GM18520 (cell line): ENCODE data around the gene APP.
"Not testable (repeated sequence)": the region's sequence is repeated elsewhere in the genome, so short reads cannot be mapped to it uniquely, and the experiment has no call there.

ENCODE experiments used
- ATAC-seq: cut with Tn5 transposase; IDR thresholded peaks from one replicate; pipeline ENCODE4 v1.9.1; 2021; ENCODE audit not compliant: unreplicated experiment

APP gene

DNA sequence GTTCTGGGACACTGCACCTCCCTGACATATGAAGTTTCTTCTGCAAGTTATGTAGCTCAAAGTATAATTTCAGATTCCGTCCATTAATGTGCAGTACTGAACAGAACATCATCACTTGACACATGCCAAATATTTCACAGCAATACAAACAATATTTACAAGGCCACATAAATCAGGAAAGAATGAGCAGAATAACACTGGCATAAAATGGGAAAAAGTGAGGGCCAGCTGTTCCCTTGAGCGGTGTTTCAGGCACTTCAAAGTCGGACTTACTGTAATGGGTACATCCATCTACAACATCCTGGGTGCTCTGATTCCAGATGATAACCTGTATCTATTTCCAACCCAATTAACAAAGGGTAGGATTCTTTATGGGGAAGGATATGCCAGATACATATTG is 217.4 kb downstream of the APP start:
- ATAC-seq: no peak

DNA sequence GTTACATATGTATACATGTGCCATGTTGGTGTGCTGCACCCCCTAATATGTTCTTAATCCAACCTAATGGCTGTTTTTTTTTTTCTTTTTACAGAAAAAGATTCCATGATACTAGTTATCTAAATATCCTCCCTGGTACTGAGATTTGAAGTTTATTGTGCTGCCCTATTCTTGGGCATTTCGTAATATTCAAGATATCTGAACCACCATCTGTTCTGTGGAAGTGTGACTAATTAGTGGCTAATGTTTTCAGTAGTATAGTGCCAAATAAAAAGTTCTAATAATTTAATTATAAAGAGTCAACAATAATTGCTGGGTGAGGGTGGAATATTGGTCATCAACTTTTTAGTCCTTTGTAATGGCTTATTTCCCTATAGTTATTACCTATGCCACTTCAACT is 218.3 kb downstream of the APP start:
- no peak for ATAC-seq

DNA sequence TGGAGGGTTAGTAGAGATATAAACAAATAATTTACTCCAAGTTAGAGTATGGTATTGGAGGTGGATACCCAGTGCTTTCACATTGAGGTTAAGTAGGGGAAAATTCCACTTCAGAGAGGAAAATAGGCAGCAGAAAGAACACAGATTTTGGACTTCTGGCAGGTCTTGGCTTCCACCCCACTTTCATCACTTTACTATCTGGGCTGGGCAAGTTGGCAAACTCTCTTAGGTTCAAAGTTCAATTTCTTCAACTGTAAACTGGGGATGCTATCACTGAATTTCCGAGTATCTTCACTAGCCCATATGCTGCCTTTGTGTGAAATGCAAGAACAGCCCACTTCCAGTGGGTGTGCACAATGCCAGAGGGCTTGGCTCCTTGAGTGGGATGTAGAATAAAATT is 220.9 kb downstream of the APP start:
- ATAC-seq: no peak

DNA sequence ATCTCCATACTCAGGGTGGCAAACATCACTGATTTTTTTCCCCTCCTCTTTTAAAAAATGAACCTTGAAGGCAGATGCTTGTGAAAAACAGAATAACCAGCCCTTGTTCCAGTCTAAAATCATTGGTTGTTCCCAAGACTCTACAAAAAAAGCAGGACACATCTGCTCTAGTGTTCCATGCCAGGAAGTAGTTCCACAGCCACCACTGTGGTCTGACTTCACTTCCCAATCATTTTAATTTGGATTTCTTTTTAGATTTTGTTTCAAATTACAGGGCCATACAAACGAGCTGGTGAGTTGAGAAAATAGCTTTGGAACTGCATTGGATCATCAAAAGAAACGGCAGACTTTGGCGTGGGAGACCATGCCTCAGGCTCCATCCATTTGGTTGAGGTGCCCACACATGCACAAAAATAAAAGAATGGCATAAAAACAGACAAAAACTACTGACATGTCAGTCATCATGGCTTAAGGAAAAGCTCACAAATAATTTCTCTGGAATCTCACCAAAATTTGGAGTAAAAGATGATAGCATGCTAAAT is 225.8 kb downstream of the APP start:
- no peak for ATAC-seq

DNA sequence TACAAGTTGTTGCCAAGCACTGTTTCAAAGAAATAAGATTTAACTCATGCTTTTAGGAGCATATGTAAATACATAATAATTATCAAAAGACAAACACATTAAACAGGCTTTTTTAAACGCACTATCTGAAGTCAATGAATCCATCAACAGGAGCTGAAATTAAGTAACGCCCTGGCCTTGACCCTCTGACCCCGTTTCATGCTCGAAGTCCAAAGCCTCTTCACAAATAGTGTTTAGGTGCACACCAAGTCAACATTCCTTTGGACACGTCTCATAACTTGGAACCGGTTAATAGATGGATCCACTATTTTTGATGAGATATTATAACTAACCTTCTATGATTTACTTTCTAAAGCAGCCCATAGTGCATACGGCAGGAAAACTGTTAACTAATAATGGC is 226.5 kb downstream of the APP start:
- ATAC-seq: no peak

DNA sequence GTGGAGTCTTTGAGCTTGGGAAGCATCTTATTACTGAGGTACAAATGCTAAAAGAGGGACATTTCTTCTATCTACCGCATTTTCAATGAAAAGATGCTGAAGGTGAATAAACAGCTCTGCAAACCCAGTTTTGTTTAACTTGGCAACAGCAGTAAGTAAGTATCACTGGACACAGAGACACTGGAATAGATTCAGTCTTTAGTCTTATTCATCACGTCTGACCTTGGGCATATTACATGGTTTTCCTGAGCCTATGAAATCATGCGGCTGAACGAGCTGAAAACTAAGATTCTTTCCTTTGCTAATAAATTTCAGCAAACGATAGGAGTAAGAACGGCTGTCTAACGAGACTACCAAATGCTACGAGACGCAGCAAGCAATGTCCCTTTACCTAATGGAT is 228.4 kb downstream of the APP start:
- ATAC-seq: no peak

DNA sequence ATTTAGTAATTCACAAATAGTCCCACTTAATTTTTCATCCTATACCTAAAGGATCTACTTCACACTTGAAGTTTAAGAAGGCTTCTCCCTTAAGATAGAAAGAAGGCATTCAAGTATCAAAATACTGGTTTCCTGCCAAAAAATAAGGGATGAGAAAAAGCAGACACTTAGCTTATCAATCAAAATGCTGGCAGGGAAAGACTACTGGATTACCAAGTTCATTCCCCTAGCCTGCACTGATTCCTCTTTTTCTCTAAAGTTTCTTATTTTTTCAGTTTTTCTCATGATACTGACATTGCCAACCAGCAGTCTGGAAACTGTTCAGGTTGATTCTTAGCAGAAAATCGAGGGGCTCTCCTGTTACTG is 231.2 kb downstream of the APP start:
- ATAC-seq: no peak

DNA sequence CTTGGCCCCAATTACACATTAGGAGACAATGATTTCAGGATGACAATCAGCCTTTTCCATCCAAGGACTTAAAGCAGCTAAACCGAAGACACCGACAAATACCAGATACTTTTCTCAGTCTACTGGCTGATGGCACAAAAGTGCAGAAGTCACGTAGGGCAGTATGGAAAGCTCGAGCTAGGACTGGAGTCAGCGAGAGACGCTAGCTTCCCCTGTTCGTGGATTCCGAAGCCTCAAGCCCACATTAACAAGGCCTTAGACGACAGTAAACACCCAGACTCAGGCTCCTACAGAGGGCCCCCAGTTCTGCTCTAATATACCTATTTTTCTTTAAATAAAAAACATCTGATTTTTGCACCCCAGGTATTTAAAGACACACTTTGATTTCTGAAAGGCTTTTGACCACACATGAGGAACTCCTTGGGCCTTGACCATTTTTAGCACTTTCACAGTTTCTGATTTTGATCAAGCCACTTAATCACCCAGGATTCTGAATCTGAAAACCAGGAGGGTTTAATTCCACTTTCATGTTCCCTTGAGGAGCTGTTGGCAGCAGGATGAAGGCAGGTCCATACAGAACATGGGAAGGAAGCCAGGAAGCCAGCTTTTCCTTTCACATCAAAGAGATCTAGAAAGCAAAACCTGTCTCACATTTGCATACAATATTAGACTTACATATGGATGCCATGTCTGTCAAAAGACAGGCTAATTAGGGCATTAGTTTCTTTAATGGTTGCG is 231.7 kb downstream of the APP start:
- ATAC-seq: no peak

DNA sequence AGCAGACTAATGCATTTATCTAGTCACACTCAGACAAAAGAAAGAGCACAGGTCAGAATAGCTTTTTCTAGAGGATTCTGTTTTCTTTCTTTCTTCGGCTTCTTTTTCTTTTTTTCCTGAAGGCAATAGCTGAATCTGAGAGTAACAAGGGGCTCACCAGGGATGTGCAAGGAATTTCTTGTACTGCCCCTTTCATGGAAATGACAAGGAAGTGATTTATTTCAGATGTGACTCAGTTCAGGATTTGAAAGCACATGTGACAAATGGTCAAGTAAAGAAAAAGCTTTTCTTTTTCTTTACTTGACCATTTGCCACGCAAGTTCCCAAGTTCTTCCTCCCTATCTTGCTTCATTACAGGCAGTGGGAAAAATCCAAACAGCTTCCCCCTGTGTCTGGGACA is 233.8 kb downstream of the APP start:
- no peak for ATAC-seq

DNA sequence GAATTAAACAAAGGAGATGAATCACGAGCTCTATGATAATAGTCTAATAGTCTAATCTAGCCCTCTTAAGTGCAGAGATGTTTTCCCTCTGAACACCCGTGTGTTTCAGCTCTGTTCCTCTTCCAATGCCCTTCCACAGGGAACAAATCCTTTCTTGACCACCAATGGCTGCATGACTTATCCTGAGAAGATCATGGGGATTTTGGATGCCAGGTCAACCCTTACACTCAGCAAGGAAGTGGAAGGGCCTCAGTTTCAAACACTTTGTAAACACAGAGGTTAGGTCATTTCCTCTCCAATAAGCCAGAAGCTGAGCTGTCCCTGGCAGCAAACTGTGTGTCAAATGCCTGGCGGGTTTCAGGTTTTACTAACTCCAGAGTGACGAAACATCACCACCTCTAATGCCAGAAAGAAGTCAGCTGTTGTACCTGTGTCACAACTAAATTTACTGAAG is 235.8 kb downstream of the APP start:
- ATAC-seq: no peak

DNA sequence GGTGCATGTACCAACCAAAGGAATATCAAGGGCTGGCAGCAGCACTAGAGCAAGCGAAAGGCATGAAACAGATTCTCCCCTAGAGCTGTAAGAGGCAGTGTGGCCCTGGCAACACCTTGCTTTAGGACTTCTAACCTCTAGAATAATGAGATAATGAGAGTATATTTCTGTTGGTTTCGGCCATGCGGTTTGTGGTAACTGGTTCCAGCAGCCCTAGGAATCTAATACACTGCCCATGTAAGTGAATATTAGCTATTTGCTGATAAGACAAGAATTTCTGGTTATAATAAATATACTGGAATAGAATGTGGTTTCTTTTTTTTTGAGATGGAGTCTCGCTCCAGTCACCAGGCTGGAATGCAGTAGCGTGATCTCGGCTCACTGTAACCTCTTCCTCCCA is 236.4 kb downstream of the APP start:
- no peak for ATAC-seq

DNA sequence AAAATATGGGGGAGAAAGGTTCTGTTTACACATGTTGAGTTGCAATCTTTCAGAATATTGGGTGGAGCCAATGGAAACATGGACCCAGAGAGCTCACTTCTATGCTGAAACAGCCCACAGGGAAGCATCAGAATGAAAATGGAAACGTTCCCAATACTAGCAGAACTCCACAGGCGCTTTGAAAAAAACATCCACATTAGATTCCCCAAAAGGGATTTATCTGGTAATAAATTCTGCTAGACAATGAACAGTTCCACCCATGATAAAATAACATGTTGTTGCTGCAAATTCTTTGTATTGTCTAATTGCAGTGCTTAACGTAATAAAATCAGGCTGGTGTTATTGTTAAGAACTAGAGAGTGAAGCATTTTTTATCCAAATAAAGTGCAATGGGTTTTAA is 238.8 kb downstream of the APP start:
- ATAC-seq: no peak

DNA sequence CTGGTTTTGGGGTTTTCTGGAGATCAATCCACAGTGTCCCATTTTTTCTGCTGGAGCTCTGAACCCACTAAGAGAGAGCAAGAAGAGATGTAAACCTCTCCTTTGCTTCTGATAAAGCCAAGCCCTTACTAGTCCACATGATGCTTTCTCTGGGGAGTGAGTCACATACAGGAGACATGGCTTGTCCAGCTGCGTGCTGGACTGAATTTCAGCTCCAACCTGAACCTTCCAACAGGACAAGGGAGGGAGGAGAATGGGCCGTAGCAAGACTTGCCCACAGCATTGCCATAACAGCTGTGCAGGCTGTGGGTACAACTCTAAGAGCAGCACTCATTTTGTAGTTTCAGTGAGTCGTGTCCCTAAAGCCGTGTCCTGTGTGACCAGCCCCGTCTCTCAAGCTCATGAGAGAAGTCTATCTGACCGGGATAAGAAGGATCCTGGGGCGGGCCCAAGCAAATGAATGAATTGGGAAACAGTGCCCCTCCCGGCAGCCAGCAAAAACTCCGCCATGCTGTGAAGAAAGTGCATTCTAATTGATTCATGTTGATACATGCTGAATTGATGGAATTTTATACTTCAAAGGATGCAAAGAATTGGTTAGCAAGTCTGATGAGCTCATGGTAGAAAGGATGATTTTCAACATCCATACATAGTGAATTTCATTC is 240.6 kb downstream of the APP start:
- ATAC-seq: no peak

DNA sequence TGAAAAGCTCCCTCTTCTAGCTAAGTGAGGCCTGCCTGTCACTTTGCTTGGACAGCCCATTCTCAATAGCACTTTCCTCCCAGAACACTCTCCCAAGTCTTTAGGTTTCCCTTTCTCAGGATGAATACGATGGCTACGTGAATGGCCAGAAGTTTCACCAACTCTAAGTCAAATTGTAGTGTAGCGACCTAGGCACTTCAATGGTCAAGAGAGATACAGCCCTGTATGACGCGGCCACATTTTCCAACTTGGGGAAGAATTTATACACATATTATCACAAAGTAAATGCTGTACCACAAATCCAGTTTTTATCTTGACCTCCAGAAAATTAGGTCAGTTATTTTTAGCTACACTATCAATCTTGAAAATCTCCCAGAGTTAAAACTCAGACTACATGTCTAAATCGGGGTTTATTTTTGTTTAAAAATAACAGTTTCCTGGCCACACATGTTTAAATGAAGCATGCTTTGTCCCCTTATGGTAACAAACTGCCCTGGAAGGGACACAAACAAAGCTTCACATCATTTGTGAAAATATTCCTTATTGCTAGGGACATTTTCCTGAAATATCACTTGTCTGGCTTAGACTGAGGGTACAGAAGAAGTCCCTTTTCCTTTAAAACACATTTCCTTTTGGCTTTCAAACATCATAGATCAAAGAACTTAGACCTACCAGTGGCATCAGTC is 243.2 kb downstream of the APP start:
- no peak for ATAC-seq

DNA sequence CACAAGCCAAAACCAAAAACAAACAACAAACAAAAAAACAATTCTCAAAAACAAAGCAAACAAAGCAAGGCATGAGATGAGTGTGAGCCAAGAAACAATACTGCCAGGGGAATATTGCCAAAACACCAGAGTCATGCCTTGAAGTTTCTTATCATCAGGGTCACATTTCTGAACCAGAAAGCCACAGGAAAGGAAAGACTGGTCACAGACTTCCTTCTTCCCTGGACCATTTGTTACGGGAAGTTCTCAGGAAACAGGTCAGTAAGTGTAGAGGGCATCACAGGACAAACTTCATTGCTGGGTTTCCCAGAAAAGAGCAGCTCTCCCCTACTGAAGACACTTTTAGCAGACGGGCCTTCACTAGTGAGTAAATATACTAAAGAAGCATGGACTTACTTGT is 244.6 kb downstream of the APP start:
- ATAC-seq: no peak

DNA sequence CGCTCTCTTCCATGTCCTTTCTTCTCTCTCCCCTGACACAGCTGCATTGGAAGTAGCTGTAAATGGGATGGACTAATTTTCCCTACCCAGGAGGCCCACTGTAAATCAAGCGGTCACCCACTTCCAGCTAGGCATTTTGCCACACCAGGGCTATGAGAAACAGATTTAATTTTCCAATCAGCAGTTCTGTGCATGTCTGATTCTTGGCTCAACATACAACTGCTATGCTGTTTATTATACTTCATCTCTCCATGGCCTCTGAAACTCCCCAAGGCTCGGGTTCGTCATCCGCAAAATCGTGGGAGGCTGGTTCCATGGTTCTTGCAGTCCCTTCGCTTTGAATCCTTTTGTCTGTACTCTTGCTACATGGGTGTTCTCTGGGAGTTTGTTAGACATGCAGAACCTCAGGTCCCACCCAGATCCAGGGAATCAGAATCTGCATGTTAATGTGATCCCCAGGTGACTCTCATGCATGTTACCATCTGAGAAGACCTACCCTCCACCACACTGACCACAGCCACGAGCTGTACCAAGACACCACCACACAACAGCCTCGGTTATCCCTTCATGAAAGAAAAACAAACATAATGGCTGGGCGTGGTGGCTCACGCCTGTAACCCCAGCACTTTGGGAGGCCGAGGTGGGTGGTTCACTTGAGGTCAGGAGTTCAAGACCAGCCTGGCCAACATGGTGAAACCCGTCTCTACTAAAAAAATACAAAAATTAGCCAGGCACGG is 245.3 kb downstream of the APP start:
- ATAC-seq: no peak

DNA sequence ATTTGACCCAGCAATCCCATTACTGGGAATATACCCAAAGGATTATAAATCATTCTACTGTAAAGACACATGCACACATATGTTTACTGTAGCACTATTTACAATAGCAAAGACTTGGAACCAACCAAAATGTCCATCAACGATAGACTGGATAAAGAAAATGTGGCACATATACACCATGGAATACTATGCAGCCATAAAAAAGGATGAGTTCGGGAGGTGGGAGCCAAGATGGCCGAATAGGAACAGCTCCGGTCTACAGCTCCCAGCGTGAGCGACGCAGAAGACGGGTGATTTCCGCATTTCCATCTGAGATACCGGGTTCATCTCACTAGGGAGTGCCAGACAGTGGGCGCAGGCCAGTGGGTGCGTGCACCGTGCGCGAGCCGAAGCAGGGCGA is 252.4 kb downstream of the APP start:
- not testable (repeated sequence) for ATAC-seq

DNA sequence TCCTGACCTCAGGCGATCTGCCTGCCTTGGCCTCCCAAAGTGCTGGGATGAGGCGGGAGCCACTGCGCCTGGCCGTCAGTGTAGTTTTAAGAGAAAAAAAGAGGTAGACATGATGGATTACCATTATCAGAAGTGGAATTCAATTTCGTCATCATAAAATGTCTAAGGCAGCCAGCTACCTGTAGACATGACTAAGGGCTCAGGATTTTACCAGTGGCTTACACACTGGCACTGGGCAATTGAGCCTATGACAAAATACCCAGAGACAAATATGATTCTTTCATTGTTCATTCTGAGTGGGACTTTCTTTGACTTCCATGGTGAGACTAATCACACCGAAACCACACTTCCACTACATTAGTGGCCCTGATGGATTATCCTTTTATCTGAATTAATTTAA is 254.3 kb downstream of the APP start:
- ATAC-seq: no peak

DNA sequence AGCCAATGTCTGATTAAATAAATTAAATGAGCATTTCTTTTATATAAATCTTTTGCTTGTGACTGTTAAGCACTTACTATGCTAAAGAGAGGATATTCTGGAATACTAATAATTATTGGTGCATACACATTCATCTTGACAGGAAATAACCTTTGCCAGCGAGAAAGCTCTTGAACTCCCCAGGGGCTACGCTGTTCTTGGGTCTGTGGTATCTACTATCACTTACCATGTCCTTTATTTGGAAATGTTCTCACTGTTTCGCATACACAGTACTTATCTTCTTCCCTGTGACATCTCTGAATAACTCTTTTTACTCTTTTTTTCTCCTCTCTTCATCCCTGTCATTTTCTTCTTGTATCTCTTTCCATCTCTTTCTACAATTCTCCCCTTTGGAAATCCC is 257.1 kb downstream of the APP start:
- ATAC-seq: no peak

DNA sequence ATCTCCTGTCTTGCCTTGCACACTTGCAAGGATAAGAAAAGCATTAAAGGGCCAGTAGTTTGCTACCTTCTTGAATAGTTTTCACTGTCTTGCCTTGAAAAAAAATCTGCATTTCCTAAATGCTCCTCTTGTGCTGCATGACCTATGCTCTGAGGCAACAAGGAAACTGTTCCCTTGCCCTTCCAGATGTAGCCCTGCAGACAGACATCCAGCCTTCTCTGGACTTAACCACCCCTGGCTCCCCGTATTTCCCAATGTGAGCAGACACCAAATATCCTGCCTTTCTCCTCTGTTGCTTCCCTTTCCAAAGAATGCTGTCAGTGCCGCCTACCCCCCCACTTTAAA is 258.2 kb downstream of the APP start:
- no peak for ATAC-seq

DNA sequence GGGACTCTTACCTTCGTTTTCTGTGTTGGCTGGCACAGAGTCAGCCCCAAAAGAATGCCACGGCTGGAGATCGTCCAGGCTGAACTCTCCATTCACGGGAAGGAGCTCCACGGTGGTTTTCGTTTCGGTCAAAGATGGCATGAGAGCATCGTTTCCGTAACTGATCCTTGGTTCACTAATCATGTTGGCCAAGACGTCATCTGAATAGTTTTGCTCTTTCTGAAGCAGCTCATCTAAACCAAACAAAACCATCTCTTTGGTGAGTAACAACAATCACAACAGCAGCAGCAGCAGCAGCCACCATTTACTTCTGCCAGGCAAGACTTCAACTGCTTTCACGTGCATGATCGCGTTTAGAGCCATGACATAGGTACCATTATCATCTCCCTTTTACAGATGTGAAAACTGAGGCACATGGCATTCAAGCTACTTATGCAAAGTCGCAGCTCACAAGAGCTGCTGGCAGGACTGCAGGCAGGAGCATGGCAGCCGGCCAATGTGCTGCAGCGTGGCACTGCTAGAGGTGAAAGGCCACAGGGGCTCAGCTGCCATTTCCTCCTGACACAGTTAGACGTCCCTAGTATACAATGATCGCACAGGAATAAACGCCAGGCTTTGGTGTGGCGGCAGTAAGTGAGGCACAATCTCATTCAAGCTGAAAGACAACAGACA is 258.7 kb downstream of the APP start:
- no peak for ATAC-seq
